WTC11 (cell line): ENCODE measurements around the gene CEBPG.

Experiments used
- ATF2 ChIP-seq: sonication (generic); formaldehyde crosslinking; IDR thresholded peaks from 2 replicates; pipeline ENCODE4 v1.8.1; 2022; ENCODE audit warnings: low read depth, missing genetic modification reagents, borderline replicate concordance
- CREM ChIP-seq: sonication (generic); formaldehyde crosslinking; IDR thresholded peaks from 2 replicates; pipeline ENCODE4 v1.8.1; 2022; ENCODE audit warnings: mild to moderate bottlenecking, missing genetic modification reagents, moderate library complexity
- CTCF ChIP-seq: fragments of 200-600 bp; IDR thresholded peaks from 2 replicates; pipeline ENCODE4 v1.8.0; 2022; ENCODE audit warnings: antibody characterized with exemption
- JUN ChIP-seq: sonication (generic); formaldehyde crosslinking; IDR thresholded peaks from 2 replicates; pipeline ENCODE4 v1.8.0; 2023; ENCODE audit warnings: mild to moderate bottlenecking, missing genetic modification reagents
- MYBL2 ChIP-seq: sonication (generic); formaldehyde crosslinking; IDR thresholded peaks from 2 replicates; pipeline ENCODE4 v1.8.1; 2023; ENCODE audit warnings: mild to moderate bottlenecking, moderate library complexity, missing genetic modification reagents
- NFYB ChIP-seq: sonication (generic); formaldehyde crosslinking; conservative IDR thresholded peaks from 2 replicates; pipeline ENCODE4 v1.8.0; 2022; ENCODE audit warnings: low read depth, missing genetic modification reagents
- NR3C1 ChIP-seq: sonication (generic); formaldehyde crosslinking; conservative IDR thresholded peaks from 2 replicates; pipeline ENCODE4 v1.8.1; 2023; ENCODE audit warnings: low read depth, mild to moderate bottlenecking, missing genetic modification reagents
- USF2 ChIP-seq: sonication (generic); formaldehyde crosslinking; IDR thresholded peaks from 2 replicates; pipeline ENCODE4 v1.8.1; 2023; ENCODE audit warnings: mild to moderate bottlenecking, missing genetic modification reagents, moderate library complexity
- TF ChIP-seq, protein P1 (sequence below): sonication (generic); formaldehyde crosslinking; IDR thresholded peaks from 2 replicates; pipeline ENCODE4 v1.8.0; 2022; ENCODE audit warnings: mild to moderate bottlenecking, missing genetic modification reagents
- TF ChIP-seq, protein P2 (sequence below): sonication (generic); formaldehyde crosslinking; IDR thresholded peaks from 2 replicates; pipeline ENCODE4 v1.8.0; 2022; ENCODE audit warnings: mild to moderate bottlenecking, missing genetic modification reagents
- TF ChIP-seq, protein P3 (sequence below): sonication (generic); formaldehyde crosslinking; conservative IDR thresholded peaks from 2 replicates; pipeline ENCODE4 v1.8.1; 2022; ENCODE audit warnings: mild to moderate bottlenecking, missing genetic modification reagents

DNA sequence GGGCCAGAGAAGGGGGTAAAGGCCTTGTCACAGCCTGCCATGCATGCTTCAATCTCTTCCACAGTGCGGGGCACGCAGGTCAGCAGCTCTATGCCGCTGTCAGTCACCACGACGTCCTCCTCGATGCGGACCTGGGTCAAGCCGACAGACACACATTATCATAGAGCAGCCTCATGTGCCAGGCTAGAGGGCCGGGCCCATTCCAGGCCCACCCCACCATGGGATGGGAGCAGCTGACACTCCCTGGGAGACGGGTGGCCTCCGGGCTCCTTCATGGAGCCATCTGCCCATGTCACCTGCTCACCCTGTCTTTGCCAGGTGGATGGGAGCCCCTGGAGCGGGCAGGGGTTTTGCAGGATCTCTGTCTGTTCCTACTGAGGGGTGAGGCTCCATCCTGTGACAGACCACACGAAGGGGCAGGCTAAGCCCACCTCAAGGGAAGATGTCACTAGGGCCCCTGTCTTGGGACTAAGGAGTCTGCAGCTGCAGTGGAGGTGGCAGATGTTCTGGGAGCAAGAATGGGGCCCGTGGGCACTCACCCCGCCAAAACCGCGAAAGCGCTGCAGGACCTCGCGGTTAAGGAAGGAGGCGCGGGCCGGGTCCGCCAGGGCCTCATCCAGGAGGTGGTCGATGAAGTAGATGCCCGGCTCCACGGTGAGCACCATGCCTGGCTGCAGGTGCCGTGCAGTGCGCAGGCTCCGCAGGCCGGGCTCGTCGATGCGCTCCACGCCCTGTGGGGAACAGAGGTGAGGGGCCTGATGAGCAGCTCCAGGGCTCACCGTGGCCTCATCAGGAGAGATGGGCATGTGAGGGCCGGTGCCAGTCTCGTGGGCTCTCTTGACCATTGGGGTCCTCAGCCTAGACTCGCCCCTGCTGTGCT is 14.1 kb downstream of the CEBPG start:
- TF ChIP-seq CTCF (no peak), ATF2 (CRISPR knock-in tag) (no peak), MYBL2 (CRISPR knock-in tag) (no peak), NR3C1 (CRISPR knock-in tag) (no peak), CREM (no peak), USF2 (no peak), NFYB (no peak), JUN (CRISPR knock-in tag) (no peak)
- TF ChIP-seq, protein P1, sequence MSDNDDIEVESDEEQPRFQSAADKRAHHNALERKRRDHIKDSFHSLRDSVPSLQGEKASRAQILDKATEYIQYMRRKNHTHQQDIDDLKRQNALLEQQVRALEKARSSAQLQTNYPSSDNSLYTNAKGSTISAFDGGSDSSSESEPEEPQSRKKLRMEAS (CRISPR knock-in tag): no peak
- TF ChIP-seq, protein P2, sequence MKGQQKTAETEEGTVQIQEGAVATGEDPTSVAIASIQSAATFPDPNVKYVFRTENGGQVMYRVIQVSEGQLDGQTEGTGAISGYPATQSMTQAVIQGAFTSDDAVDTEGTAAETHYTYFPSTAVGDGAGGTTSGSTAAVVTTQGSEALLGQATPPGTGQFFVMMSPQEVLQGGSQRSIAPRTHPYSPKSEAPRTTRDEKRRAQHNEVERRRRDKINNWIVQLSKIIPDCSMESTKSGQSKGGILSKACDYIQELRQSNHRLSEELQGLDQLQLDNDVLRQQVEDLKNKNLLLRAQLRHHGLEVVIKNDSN (CRISPR knock-in tag): no peak
- TF ChIP-seq, protein P3, sequence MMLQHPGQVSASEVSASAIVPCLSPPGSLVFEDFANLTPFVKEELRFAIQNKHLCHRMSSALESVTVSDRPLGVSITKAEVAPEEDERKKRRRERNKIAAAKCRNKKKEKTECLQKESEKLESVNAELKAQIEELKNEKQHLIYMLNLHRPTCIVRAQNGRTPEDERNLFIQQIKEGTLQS (CRISPR knock-in tag): no peak
